ENCODE measurements around the gene FGFBP3. TPM values are rescaled to one million over a fixed set of nuclear protein-coding genes. Genes with fewer than 3 reads are reported as not detected.

Gene FGFBP3
- total RNA-seq, 1 experiment from 2014 or later: 2.9 TPM

DNA sequence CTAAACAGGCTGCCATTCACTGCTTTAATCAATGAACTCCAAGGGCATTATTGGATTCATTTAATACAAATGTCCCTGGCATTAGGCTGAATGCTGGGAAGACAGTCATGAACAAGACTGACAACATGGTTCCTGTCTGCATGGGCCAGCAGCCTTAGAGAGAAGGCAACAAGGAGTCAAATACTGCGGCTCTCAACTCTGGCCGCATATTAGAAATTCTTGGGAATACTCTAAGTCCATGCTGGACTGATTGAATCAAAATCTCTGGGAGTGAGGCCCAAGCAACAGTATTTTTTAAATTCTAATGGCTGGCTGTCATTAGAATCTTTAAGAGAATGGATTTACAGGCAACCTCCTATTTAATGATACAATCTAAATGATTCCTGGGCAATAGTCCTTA, 34.1 kb downstream of the FGFBP3 start:
- in situ Hi-C loops (cut with HindIII; ENCODE audit: low pct_unique_long_range_greater_than_20kb, low sequenced_read_pairs): no loop called here
- no peak for DNase-seq (ENCODE audit: low read depth)

DNA sequence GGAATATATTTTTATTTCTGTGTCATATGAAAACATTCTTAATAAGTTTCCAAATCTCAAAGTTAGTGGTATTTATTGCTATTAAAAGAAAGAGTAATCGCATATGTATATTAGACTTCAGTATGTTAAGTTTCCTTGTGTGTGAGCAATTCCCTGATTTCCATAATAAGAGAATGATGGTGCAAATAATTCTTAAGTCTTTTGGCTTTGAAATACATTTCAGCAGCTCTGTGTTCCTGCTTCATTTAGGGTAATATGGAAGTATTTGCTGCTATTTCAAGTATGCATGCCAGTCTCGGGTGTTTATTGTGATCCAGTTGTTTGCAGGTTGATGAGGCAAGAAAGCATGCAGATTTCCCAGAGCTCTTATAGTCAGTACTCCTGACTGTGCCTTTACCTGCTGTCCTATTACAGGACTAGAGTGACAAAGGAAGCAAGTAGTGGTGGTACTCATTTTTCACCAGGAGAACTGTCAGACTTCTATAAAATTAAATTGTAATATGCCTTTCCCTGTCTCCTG, 43.7 kb downstream of the FGFBP3 start:
- DNase-seq (ENCODE audit: low read depth): no peak
- in situ Hi-C loops (cut with HindIII; ENCODE audit: low pct_unique_long_range_greater_than_20kb, low sequenced_read_pairs): no loop called here

DNA sequence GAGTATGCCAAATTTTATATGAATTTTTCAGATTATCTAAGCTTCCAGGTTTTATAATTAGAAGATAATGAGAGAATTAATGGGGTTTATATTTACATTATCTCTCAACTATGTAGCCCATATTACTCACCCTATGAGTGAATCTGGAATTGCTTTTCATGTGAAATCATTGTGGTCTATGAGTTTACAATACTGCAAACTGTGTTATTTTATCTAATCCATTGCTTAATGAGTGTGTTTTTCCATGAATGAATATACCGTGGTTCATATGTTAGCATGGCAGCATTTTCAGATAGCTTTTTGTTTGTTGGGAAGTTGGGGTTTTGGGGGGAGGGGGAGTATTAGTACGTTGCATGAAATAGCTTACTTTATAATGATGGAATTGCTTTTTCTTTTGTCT, 44.5 kb downstream of the FGFBP3 start:
- in situ Hi-C loops (cut with HindIII; ENCODE audit: low pct_unique_long_range_greater_than_20kb, low sequenced_read_pairs): no loop called here
- no peak for DNase-seq (ENCODE audit: low read depth)

DNA sequence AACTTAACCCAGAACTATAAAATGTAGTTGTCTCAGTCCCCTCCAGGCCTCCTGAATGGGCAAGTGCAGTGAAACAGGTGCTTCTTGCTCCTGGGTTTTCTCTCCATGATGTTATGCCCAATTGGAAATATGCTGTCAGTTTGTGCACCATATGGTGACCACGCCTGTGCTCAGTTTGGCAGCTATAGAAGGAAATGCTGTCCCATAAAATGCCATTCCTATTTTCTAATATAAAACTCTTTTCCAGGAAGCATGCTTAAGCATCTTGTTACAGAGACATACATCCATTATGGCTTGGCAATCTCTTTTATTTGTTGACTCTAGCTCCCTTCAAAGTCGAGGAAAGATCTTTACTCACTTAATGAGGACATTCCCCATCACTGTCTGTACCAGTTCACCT, 45.2 kb downstream of the FGFBP3 start:
- in situ Hi-C loops (cut with HindIII; ENCODE audit: low pct_unique_long_range_greater_than_20kb, low sequenced_read_pairs): no loop called here
- no peak for DNase-seq (ENCODE audit: low read depth)

DNA sequence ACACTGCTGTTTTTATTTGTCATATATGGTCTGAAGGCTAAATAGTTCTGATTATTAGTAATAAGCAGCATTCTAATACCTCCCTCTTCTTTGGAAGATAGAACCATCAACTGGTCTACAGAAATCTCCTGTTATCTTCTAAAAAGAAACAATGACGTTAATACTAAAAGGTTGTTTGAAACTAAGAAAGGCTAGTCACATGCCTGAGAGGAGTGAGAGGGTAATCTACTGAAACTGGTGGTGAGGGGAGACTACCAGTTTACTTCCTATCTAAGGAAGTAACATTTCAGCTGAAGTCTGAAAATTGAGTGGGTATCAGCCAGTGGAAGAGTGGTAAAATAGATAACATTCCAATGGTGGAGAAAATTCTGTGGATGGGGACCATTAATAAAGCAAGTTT, 48.4 kb downstream of the FGFBP3 start:
- in situ Hi-C loops (cut with HindIII; ENCODE audit: low pct_unique_long_range_greater_than_20kb, low sequenced_read_pairs): no loop called here
- DNase-seq (ENCODE audit: low read depth): no peak

DNA sequence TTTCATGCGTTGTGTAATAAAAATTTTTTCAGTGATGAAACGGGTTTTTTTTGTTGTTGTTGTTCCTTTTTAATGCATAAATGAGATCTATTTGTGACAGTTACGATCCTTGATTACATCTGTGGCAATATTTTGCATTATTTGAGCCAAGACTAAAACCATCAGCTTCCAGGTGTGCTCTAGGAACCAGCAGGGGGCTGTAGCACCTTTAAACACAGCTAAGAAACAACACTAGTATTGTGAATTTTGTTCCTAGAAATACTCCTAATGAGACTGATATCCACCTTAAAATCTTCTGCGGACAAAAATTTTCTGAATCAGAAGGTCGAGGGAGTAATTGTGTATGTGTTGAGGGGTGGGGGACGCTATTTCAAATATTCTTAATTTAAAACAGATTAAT, 52.6 kb downstream of the FGFBP3 start:
- DNase-seq (ENCODE audit: low read depth): no peak
- in situ Hi-C loops (cut with HindIII; ENCODE audit: low pct_unique_long_range_greater_than_20kb, low sequenced_read_pairs): no loop called here

Other genes starting within 250 kb of the FGFBP3 start
- 11.8 and 13.7 TPM in 2 replicates for gene TNKS2, start 111.1 kb downstream of the FGFBP3 start, total RNA-seq (2014; rRNA removed; shearing (Covaris generic); ENCODE audit: low replicate concordance)
- gene BTAF1, start 14.3 kb upstream of the FGFBP3 start, total RNA-seq (2014; rRNA removed; shearing (Covaris generic); ENCODE audit: low replicate concordance): 4.4 and 6.6 TPM in 2 replicates